Stimulated activated naive B cell treated with anti-CD40 and anti-IgM and Interleukin-4, amounts not matched to agents 10 μg/mL and 1 μg/mL and 100 μg/mL, for 72 hours (primary cell): Measurements from ENCODE around the gene MSANTD3.

Source experiments
- ATAC-seq, 2 donors: fragments of 150-1000 bp; cut with Tn5 transposase; replicated peaks; 2 replicates each; pipeline ENCODE4 v1.10.0; 2021; ENCODE audit warnings: moderate library complexity in 1 of 2
- DNase-seq: peaks from one replicate; pipeline ENCODE4 v3.0.0; 2021
- H3K27ac Mint-ChIP-seq: one replicate; pipeline ENCODE4 v1.8.0; 2022; ENCODE audit warnings: mild to moderate bottlenecking, mixed read lengths
- H3K27me3 Mint-ChIP-seq, 2 donors: one replicate each; pipeline ENCODE4 v1.8.0; 2022; ENCODE audit warnings: mixed read lengths in 2 of 2
- H3K36me3 Mint-ChIP-seq, 2 donors: one replicate each; pipeline ENCODE4 v1.8.0; 2022; ENCODE audit warnings: mixed read lengths in 2 of 2, mild to moderate bottlenecking in 1 of 2
- H3K4me1 Mint-ChIP-seq, 2 donors: one replicate each; pipeline ENCODE4 v1.8.0; 2022; ENCODE audit warnings: mixed read lengths in 2 of 2, mild to moderate bottlenecking in 1 of 2
- H3K4me3 Mint-ChIP-seq, 2 donors: one replicate each; pipeline ENCODE4 v1.8.0; 2022; ENCODE audit warnings: mild to moderate bottlenecking in 2 of 2, mixed read lengths in 2 of 2, moderate library complexity in 1 of 2
- H3K9me3 Mint-ChIP-seq, 2 donors: one replicate each; pipeline ENCODE4 v1.8.0; 2022; ENCODE audit warnings: mixed read lengths in 2 of 2, mild to moderate bottlenecking in 1 of 2

Gene MSANTD3

GRCh38 chr9:100488177-100488576 lies 61.2 kb downstream of the MSANTD3 start:
- DNase-seq, result no peak
- Mint-ChIP-seq H3K4me1 (no peaks in the 10 kb centered on the region), H3K27ac (no peak overlapping the region), H3K27me3 (no peaks in the 10 kb centered on the region), H3K36me3 (no peaks in the 10 kb centered on the region), H3K9me3 (no peaks in the 10 kb centered on the region), H3K4me3 (no peak overlapping the region)
- no peak for ATAC-seq

DNA sequence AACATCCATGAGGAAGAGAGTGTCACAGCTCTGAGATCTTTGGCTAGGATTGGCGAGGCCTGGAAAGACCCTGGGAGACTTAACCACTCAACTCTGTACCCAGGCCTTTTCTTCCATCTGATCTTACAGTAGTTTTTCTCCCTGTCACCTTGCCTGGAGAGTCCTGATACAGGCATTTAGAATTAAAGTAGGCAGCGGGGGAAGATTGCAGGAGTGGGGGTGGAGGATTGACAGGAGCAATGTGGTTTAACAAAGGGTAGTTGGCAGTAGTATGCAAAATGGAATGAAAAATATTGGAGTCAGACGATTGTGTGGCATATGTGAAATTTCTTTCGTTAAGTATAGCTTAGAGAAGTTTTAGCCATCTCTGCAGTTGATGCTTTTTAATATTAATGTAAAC lies 62.9 kb downstream of the MSANTD3 start:
- ATAC-seq (no peak), DNase-seq (no peak)
- Mint-ChIP-seq H3K9me3 (no peaks in the 10 kb centered on the region), H3K27ac (no peak overlapping the region), H3K36me3 (no peaks in the 10 kb centered on the region), H3K27me3 (no peaks in the 10 kb centered on the region), H3K4me3 (no peak overlapping the region), H3K4me1 (no peaks in the 10 kb centered on the region)

DNA sequence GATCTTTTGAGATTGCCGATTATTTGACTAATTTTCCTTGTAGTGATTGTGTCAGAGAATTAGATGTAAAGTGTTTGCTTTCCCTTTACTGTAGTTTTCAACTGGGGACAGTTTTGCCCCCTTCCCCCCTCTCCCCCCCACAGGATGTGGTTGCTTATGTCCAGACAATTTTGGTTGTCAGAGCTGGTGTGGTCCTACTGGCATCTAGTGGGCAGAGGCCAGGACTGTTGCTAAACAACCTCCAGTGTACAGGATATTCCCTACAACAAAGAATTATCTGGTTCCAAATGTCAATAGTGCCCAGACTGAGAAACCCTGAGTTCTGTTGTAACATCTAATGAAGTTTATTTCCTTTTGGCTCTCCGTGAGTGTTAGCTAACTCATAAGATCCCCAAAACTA lies 66.0 kb downstream of the MSANTD3 start:
- H3K36me3 Mint-ChIP-seq, result no peaks in the 10 kb centered on the region
- H3K27ac Mint-ChIP-seq, result no peak overlapping the region
- ATAC-seq (no peak), DNase-seq (no peak)
- H3K27me3 Mint-ChIP-seq, result peaks cover 0 to 5% of the 10 kb centered on the region in 2 donors
- no peaks in the 10 kb centered on the region for H3K4me1 Mint-ChIP-seq
- no peaks in the 10 kb centered on the region for H3K9me3 Mint-ChIP-seq
- no peak overlapping the region for H3K4me3 Mint-ChIP-seq

DNA sequence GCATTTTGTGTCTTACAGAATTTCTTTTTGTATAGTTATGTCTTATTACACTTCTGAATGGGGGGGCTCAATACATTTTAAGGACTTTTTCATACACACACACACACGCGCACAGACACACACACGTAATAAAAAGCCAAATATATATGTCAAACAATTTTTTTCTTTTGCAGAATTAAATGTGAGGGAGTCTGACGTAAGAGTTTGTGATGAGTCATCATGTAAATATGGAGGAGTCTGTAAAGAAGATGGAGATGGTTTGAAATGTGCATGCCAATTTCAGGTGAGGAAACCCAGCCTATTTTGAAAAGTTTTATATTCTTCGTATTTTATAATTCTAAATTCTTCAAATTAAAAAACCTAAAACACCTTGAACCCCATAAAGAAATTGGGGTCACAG lies 71.6 kb downstream of the MSANTD3 start:
- H3K27me3 Mint-ChIP-seq, result peaks cover 0 to 5% of the 10 kb centered on the region in 2 donors
- no peaks in the 10 kb centered on the region for H3K36me3 Mint-ChIP-seq
- H3K27ac Mint-ChIP-seq, result no peak overlapping the region
- no peak overlapping the region for H3K4me3 Mint-ChIP-seq
- no peak for DNase-seq
- no peak for ATAC-seq
- peaks cover 1 to 5% of the 10 kb centered on the region in 2 donors for H3K4me1 Mint-ChIP-seq
- H3K9me3 Mint-ChIP-seq, result peaks cover 0 to 2% of the 10 kb centered on the region in 2 donors

- H3K4me3 Mint-ChIP-seq, result no peak overlapping the region
- no peak overlapping the region for H3K27ac Mint-ChIP-seq
- H3K36me3 Mint-ChIP-seq, result no peaks in the 10 kb centered on the region
- ATAC-seq, result no peak
- peaks cover 0 to 5% of the 10 kb centered on the region in 2 donors for H3K27me3 Mint-ChIP-seq
- DNase-seq, result no peak
- peaks cover 0 to 2% of the 10 kb centered on the region in 2 donors for H3K9me3 Mint-ChIP-seq
- peaks cover 1 to 5% of the 10 kb centered on the region in 2 donors for H3K4me1 Mint-ChIP-seq
These were observed 72.5 kb downstream of the MSANTD3 start for GRCh38 chr9:100499460-100499859.

DNA sequence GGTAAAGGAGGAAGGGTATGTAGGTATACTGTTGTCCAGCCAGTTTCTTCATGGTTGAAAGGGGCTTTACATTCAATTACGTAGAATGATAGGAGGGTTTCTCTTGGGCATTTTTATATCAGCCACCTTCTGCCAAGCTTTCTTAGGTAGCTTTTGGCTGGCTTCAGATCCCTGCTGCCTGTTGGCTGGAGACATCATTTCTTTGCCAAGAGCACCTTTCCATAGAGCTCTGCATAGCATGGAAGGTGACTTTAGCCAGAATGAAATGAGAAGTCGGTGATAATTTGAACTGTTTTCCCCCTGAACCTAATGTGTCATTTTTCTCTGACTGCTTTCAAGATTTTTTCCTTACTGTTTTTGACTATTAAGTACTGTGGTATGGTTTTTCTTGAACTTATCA lies 72.9 kb downstream of the MSANTD3 start:
- DNase-seq, result no peak
- no peak overlapping the region for H3K4me3 Mint-ChIP-seq
- peaks cover 0 to 5% of the 10 kb centered on the region in 2 donors for H3K27me3 Mint-ChIP-seq

More for the DNA sequence above, 72.9 kb downstream of the MSANTD3 start:
- Mint-ChIP-seq H3K4me1 (peaks cover 1 to 5% of the 10 kb centered on the region in 2 donors), H3K27ac (no peak overlapping the region), H3K36me3 (no peaks in the 10 kb centered on the region), H3K9me3 (peaks cover 0 to 2% of the 10 kb centered on the region in 2 donors)
- ATAC-seq, result no peak
